ENCODE data around the gene CHRNA1. TPM values are rescaled to one million over a fixed set of nuclear protein-coding genes. Genes with fewer than 3 reads are reported as not detected.

Gene CHRNA1
- total RNA-seq, 2 donors from 2014 or later, result 1.1 to 2.7 TPM

GRCh38 chr2:174768557-174768956 lies 4.3 kb upstream of the CHRNA1 start:
- TF ChIP-seq CTCF (IDR thresholded peaks at IDR 0.05), result no peak
- Histone ChIP-seq H3K27me3 (no peaks in the 10 kb centered on the region), H3K27ac (no peak overlapping the region), H3K9me3 (no peaks in the 10 kb centered on the region), H3K36me3 (no peaks in the 10 kb centered on the region), H3K4me3 (no peak overlapping the region), H3K9ac (ENCODE audit: low read depth in 2 of 2, low read length in 2 of 2) (no peak overlapping the region), H3K4me1 (no peaks in the 10 kb centered on the region)
- no peak for DNase-seq
- intact Hi-C loops (cut with DNase I), result no loop called here

GRCh38 chr2:174766271-174766670 lies 2.0 kb upstream of the CHRNA1 start:
- Histone ChIP-seq H3K36me3 (no peaks in the 10 kb centered on the region), H3K4me1 (no peaks in the 10 kb centered on the region), H3K9ac (ENCODE audit: low read depth in 2 of 2, low read length in 2 of 2) (no peak overlapping the region), H3K4me3 (no peak overlapping the region), H3K9me3 (no peaks in the 10 kb centered on the region), H3K27me3 (no peaks in the 10 kb centered on the region), H3K27ac (no peak overlapping the region)
- no peak for TF ChIP-seq CTCF (IDR thresholded peaks at IDR 0.05)
- DNase-seq, result no peak
- intact Hi-C loops (cut with DNase I), result no loop called here

GRCh38 chr2:174765576-174765975 lies 1.3 kb upstream of the CHRNA1 start:
- Histone ChIP-seq H3K9ac (ENCODE audit: low read depth in 2 of 2, low read length in 2 of 2) (no peak overlapping the region), H3K27ac (no peak overlapping the region), H3K4me1 (no peaks in the 10 kb centered on the region), H3K4me3 (no peak overlapping the region), H3K9me3 (no peaks in the 10 kb centered on the region), H3K36me3 (no peaks in the 10 kb centered on the region), H3K27me3 (no peaks in the 10 kb centered on the region)
- DNase-seq, result no peak
- intact Hi-C loops (cut with DNase I), result no loop called here
- no peak for TF ChIP-seq CTCF (IDR thresholded peaks at IDR 0.05)

GRCh38 chr2:174763780-174764179 lies 492 bp downstream of the CHRNA1 start:
- intact Hi-C loops (cut with DNase I), result no loop called here
- DNase-seq, result no peak

GRCh38 chr2:174762464-174762863 lies 1.8 kb downstream of the CHRNA1 start:
- no peak for DNase-seq
- Histone ChIP-seq H3K9ac (ENCODE audit: low read depth in 2 of 2, low read length in 2 of 2) (no peak overlapping the region), H3K27me3 (no peaks in the 10 kb centered on the region), H3K27ac (no peak overlapping the region), H3K4me1 (no peaks in the 10 kb centered on the region), H3K4me3 (no peak overlapping the region), H3K9me3 (no peaks in the 10 kb centered on the region), H3K36me3 (no peaks in the 10 kb centered on the region)
- no peak for TF ChIP-seq CTCF (IDR thresholded peaks at IDR 0.05)
- intact Hi-C loops (cut with DNase I), result no loop called here

More at GRCh38 chr2:174763780-174764179, 492 bp downstream of the CHRNA1 start:
- no peak for TF ChIP-seq CTCF (IDR thresholded peaks at IDR 0.05)
- H3K9me3 ChIP-seq, result no peaks in the 10 kb centered on the region
- H3K36me3 ChIP-seq, result no peaks in the 10 kb centered on the region
- no peaks in the 10 kb centered on the region for H3K4me1 ChIP-seq
- H3K27ac ChIP-seq, result no peak overlapping the region
- no peak overlapping the region for H3K9ac ChIP-seq (ENCODE audit: low read depth in 2 of 2, low read length in 2 of 2)
- H3K4me3 ChIP-seq, result no peak overlapping the region
- no peaks in the 10 kb centered on the region for H3K27me3 ChIP-seq

GRCh38 chr2:174761837-174762236 lies 2.4 kb downstream of the CHRNA1 start:
- no peaks in the 10 kb centered on the region for H3K27me3 ChIP-seq
- H3K36me3 ChIP-seq, result no peaks in the 10 kb centered on the region
- no peaks in the 10 kb centered on the region for H3K4me1 ChIP-seq
- TF ChIP-seq CTCF (IDR thresholded peaks at IDR 0.05), result no peak
- DNase-seq, result no peak
- no peak overlapping the region for H3K9ac ChIP-seq (ENCODE audit: low read depth in 2 of 2, low read length in 2 of 2)
- H3K9me3 ChIP-seq, result no peaks in the 10 kb centered on the region
- intact Hi-C loops (cut with DNase I), result no loop called here
- H3K4me3 ChIP-seq, result no peak overlapping the region
- no peak overlapping the region for H3K27ac ChIP-seq
